ENCODE results near the gene KCNIP4. TPM values are rescaled to one million over a fixed set of nuclear protein-coding genes. Genes with fewer than 3 reads are reported as not detected.

The KCNIP4 gene
- total and polyA plus RNA-seq, 12 donors, result 0.15 TPM; not detected in 11

- TF ChIP-seq, protein P1, sequence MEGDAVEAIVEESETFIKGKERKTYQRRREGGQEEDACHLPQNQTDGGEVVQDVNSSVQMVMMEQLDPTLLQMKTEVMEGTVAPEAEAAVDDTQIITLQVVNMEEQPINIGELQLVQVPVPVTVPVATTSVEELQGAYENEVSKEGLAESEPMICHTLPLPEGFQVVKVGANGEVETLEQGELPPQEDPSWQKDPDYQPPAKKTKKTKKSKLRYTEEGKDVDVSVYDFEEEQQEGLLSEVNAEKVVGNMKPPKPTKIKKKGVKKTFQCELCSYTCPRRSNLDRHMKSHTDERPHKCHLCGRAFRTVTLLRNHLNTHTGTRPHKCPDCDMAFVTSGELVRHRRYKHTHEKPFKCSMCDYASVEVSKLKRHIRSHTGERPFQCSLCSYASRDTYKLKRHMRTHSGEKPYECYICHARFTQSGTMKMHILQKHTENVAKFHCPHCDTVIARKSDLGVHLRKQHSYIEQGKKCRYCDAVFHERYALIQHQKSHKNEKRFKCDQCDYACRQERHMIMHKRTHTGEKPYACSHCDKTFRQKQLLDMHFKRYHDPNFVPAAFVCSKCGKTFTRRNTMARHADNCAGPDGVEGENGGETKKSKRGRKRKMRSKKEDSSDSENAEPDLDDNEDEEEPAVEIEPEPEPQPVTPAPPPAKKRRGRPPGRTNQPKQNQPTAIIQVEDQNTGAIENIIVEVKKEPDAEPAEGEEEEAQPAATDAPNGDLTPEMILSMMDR (IDR thresholded peaks at IDR 0.05), result no peak
- H3K4me3 ChIP-seq, result no peak overlapping the region
- H3K9me3 ChIP-seq, result no peaks in the 10 kb centered on the region
- WGBS, 2 donors, result 68 to 80% methylated on average over 3 of the region's 3 CpGs
- no peaks in the 10 kb centered on the region for H3K4me1 ChIP-seq
- intact Hi-C loops (cut with DNase I), result no loop called here
- no peak for DNase-seq
- no peak overlapping the region for H3K27ac ChIP-seq
- H3K36me3 ChIP-seq, result no peaks in the 10 kb centered on the region
- no peak for ATAC-seq
- no peaks in the 10 kb centered on the region for H3K27me3 ChIP-seq
These were observed 393.5 kb downstream of the KCNIP4 start for GRCh38 chr4:21555083-21555482.

DNA sequence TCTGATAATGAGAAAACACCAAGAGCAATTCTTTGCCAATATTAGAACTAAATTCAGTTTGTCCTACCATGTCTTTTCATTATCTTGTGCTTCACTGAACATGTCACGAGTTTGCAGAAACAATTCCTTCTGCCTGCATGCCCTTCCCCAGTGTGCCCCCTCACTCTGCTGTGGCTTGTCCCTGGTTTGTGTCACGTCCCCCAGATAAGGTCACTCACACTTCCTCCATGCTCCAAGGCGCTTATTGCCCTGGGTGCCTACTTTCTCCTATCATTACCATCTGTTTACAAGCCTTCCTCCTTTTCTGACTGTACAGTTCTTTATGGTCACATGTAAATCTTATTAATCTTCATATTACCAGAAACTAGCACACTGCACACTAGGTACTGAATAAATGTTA is 394.1 kb downstream of the KCNIP4 start:
- Histone ChIP-seq H3K36me3 (no peaks in the 10 kb centered on the region), H3K4me3 (no peak overlapping the region), H3K4me1 (no peaks in the 10 kb centered on the region), H3K9me3 (no peaks in the 10 kb centered on the region), H3K27me3 (no peaks in the 10 kb centered on the region), H3K27ac (no peak overlapping the region)
- WGBS, 2 donors, result 6 to 18% methylated on average over 3 of the region's 3 CpGs
- DNase-seq (no peak), ATAC-seq (no peak)
- TF ChIP-seq, protein P1 (IDR thresholded peaks at IDR 0.05), result no peak
- intact Hi-C loops (cut with DNase I), result no loop called here

GRCh38 chr4:21554066-21554465 is 394.5 kb downstream of the KCNIP4 start:
- no peak overlapping the region for H3K27ac ChIP-seq
- WGBS, 2 donors, result 22 to 25% methylated on average over 1 of the region's 1 CpG
- DNase-seq (no peak), ATAC-seq (no peak)
- no peaks in the 10 kb centered on the region for H3K36me3 ChIP-seq
- intact Hi-C loops (cut with DNase I), result no loop called here
- H3K4me3 ChIP-seq, result no peak overlapping the region
- H3K27me3 ChIP-seq, result no peaks in the 10 kb centered on the region
- no peaks in the 10 kb centered on the region for H3K9me3 ChIP-seq
- TF ChIP-seq, protein P1 (IDR thresholded peaks at IDR 0.05), result no peak
- H3K4me1 ChIP-seq, result no peaks in the 10 kb centered on the region

DNA sequence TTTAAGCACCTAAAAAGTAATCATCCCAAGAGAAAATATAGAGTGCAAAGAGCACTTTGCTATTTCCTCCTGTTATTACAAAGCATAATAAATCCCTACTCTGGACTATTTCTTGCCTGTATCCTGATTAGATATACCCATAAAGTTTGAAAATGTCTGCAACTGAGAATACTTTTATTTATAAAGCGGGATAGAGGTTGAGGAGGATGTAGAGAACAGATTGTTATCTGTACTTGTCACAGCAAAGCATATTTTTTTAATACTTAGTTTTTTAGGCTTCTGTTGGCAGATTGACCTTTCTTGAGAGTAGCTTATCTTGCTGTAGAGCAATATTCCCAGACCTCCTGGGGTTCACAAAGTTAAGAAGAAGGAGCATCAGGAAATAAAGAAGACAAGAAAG is 396.1 kb downstream of the KCNIP4 start:
- ATAC-seq (no peak), DNase-seq (no peak)
- TF ChIP-seq, protein P1 (IDR thresholded peaks at IDR 0.05), result no peak
- H3K4me1 ChIP-seq, result no peaks in the 10 kb centered on the region
- H3K4me3 ChIP-seq, result no peak overlapping the region
- intact Hi-C loops (cut with DNase I), result no loop called here
- WGBS, 2 donors, result 27 to 60% methylated on average over 1 of the region's 1 CpG
- H3K36me3 ChIP-seq, result no peaks in the 10 kb centered on the region
- H3K27me3 ChIP-seq, result no peaks in the 10 kb centered on the region
- no peak overlapping the region for H3K27ac ChIP-seq
- peaks cover 0 to 2% (median 0%) of the 10 kb centered on the region in 11 donors for H3K9me3 ChIP-seq

Data from heart right ventricle (tissue), 16 donors.